ENCODE data around the gene ALG2.

DNA sequence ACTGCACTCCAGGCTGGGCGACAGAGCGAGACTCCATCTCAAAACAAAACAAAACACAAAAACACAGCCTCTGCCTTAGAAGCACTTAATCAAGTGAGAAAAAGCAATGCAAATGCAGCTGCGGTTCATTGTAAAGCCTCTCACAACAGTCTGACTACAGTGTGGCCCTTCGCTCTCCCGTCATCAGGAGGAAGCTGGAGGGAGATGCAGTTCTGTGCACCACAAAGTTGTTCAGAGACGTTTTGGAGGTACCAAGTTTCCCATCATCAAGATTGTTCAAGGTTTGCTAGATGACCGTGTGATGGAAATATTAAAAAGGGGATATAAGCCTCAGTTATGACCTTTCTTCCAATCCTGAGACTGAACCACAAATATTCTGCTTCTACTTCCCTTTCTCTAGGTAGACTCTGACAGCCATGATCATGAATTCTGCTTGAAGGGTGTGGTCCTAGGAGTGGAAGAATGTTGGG is 41.2 kb upstream of the ALG2 start:
- TF ChIP-seq GABPA (IDR thresholded peaks at IDR 0.05; ENCODE audit: low read depth) (no peak), POLR2AphosphoS5 (IDR thresholded peaks at IDR 0.05; ENCODE audit: low read depth) (no peak)
- TF ChIP-seq, protein P1, sequence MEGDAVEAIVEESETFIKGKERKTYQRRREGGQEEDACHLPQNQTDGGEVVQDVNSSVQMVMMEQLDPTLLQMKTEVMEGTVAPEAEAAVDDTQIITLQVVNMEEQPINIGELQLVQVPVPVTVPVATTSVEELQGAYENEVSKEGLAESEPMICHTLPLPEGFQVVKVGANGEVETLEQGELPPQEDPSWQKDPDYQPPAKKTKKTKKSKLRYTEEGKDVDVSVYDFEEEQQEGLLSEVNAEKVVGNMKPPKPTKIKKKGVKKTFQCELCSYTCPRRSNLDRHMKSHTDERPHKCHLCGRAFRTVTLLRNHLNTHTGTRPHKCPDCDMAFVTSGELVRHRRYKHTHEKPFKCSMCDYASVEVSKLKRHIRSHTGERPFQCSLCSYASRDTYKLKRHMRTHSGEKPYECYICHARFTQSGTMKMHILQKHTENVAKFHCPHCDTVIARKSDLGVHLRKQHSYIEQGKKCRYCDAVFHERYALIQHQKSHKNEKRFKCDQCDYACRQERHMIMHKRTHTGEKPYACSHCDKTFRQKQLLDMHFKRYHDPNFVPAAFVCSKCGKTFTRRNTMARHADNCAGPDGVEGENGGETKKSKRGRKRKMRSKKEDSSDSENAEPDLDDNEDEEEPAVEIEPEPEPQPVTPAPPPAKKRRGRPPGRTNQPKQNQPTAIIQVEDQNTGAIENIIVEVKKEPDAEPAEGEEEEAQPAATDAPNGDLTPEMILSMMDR (IDR thresholded peaks at IDR 0.05; ENCODE audit: insufficient read depth, low read length) = no peak

Measured in HL-60 (cell line).